Stimulated activated CD4-positive, alpha-beta T cell treated with anti-CD3 and anti-CD28 coated beads, Interleukin-12 subunit alpha, Interleukin-12 subunit beta, amount 100 ng/mL, for 4 hours (primary cell): Measurements from ENCODE around the gene SLC35G1.
A peak's percentile ranks its signal among the peaks of the same experiment; 100 is the strongest.

Experiments
- DNase-seq: peaks from one replicate; pipeline ENCODE4 v3.0.0-alpha.2; 2020

Gene SLC35G1

GRCh38 chr10:93893646-93894515 lies at the start of gene SLC35G1:
Gene SLC35G1, plus strand, starts transcription at chr10:93893978. Its CDS starts 56 bp downstream, at chr10:93894034.
- DNase-seq = peak; percentile 74

- no peak for DNase-seq
Measured at GRCh38 chr10:93844979-93845626, 48.7 kb upstream of the SLC35G1 start.

GRCh38 chr10:93849593-93849992 lies 44.2 kb upstream of the SLC35G1 start:
- no peak for DNase-seq

- DNase-seq = no peak
Measured at GRCh38 chr10:93850031-93851015, 43.5 kb upstream of the SLC35G1 start.

- no peak for DNase-seq
Measured at GRCh38 chr10:93851169-93851568, 42.6 kb upstream of the SLC35G1 start.

GRCh38 chr10:93852476-93853095 lies 41.2 kb upstream of the SLC35G1 start:
- no peak for DNase-seq

- no peak for DNase-seq
Measured at GRCh38 chr10:93854975-93855374, 38.8 kb upstream of the SLC35G1 start.

- DNase-seq = no peak
Measured at GRCh38 chr10:93856349-93857145, 37.2 kb upstream of the SLC35G1 start.

- DNase-seq = no peak
Measured at GRCh38 chr10:93859049-93859655, 34.6 kb upstream of the SLC35G1 start.

- no peak for DNase-seq
Measured at GRCh38 chr10:93861825-93862224, 32.0 kb upstream of the SLC35G1 start.

GRCh38 chr10:93865794-93866425 lies 27.9 kb upstream of the SLC35G1 start:
- DNase-seq = no peak

- DNase-seq = no peak
Measured at GRCh38 chr10:93867525-93867924, 26.3 kb upstream of the SLC35G1 start.

- no peak for DNase-seq
Measured at GRCh38 chr10:93871671-93872204, 22.0 kb upstream of the SLC35G1 start.

- no peak for DNase-seq
Measured at GRCh38 chr10:93872375-93873158, 21.2 kb upstream of the SLC35G1 start.

- DNase-seq = no peak
Measured at GRCh38 chr10:93873420-93874115, 20.2 kb upstream of the SLC35G1 start.

- DNase-seq = no peak
Measured at GRCh38 chr10:93874309-93875031, 19.3 kb upstream of the SLC35G1 start.

GRCh38 chr10:93875032-93875358 lies 18.8 kb upstream of the SLC35G1 start:
- DNase-seq = no peak

- no peak for DNase-seq
Measured at GRCh38 chr10:93876381-93876780, 17.4 kb upstream of the SLC35G1 start.
